ENCODE results near the gene TLE2. TPM values are rescaled to one million over a fixed set of nuclear protein-coding genes. Genes with fewer than 3 reads are reported as not detected.
A peak's percentile ranks its signal among the peaks of the same experiment; 100 is the strongest.
"Not testable (repeated sequence)": the region's sequence is repeated elsewhere in the genome, so short reads cannot be mapped to it uniquely, and the experiment has no call there.

Gene TLE2
- total RNA-seq, 6 experiments from 2014 or later, result 0.15 to 0.67 (median 0.46) TPM; not detected in 2

GRCh38 chr19:3038214-3038613, 9.1 kb upstream of the TLE2 start:
- peaks cover 33% of the 10 kb centered on the region for H3K4me1 Mint-ChIP-seq (ENCODE audit: low read depth)
- H3K36me3 Mint-ChIP-seq (ENCODE audit: low read depth), result no peaks in the 10 kb centered on the region
- no peak for TF ChIP-seq CTCF (IDR thresholded peaks at IDR 0.05)
- no peaks in the 10 kb centered on the region for H3K9me3 Mint-ChIP-seq
- H3K4me3 Mint-ChIP-seq, result no peak overlapping the region
- H3K27me3 Mint-ChIP-seq (ENCODE audit: insufficient read depth), result peaks cover 10% of the 10 kb centered on the region
- no peak overlapping the region for H3K27ac Mint-ChIP-seq
- DNase-seq, result no peak

GRCh38 chr19:3036977-3037544, 8.0 kb upstream of the TLE2 start:
- peaks cover 11% of the 10 kb centered on the region for H3K27me3 Mint-ChIP-seq (ENCODE audit: insufficient read depth)
- peak overlapping the region; percentile 96; the same call in 1 of the 2 replicates for H3K27ac Mint-ChIP-seq
- H3K36me3 Mint-ChIP-seq (ENCODE audit: low read depth), result not testable (repeated sequence)

GRCh38 chr19:3036119-3036976, 7.3 kb upstream of the TLE2 start:
- no peaks in the 10 kb centered on the region for H3K9me3 Mint-ChIP-seq
- H3K4me3 Mint-ChIP-seq, result peak overlapping the region; percentile 93
- H3K27ac Mint-ChIP-seq, result peak overlapping the region; percentile 96
- peaks cover 33% of the 10 kb centered on the region for H3K4me1 Mint-ChIP-seq (ENCODE audit: low read depth)
- TF ChIP-seq CTCF (IDR thresholded peaks at IDR 0.05), result peak; percentile 57
- DNase-seq, result peak; percentile 88
- H3K36me3 Mint-ChIP-seq (ENCODE audit: low read depth), result no peaks in the 10 kb centered on the region
- H3K27me3 Mint-ChIP-seq (ENCODE audit: insufficient read depth), result peaks cover 14% of the 10 kb centered on the region

More at GRCh38 chr19:3036977-3037544, 8.0 kb upstream of the TLE2 start:
- DNase-seq, H3K9me3 Mint-ChIP-seq: not testable (repeated sequence)
- H3K4me3 Mint-ChIP-seq, result peak overlapping the region; percentile 93
- H3K4me1 Mint-ChIP-seq (ENCODE audit: low read depth), result peaks cover 33% of the 10 kb centered on the region

GRCh38 chr19:3035542-3036118, 6.5 kb upstream of the TLE2 start:
- no peaks in the 10 kb centered on the region for H3K36me3 Mint-ChIP-seq (ENCODE audit: low read depth)

GRCh38 chr19:3034656-3035541, 5.8 kb upstream of the TLE2 start:
- H3K27me3 Mint-ChIP-seq (ENCODE audit: insufficient read depth), result peaks cover 23% of the 10 kb centered on the region
- no peaks in the 10 kb centered on the region for H3K9me3 Mint-ChIP-seq
- H3K4me3 Mint-ChIP-seq, result peak overlapping the region; percentile 93

More at GRCh38 chr19:3035542-3036118, 6.5 kb upstream of the TLE2 start:
- H3K27ac Mint-ChIP-seq, result peak overlapping the region; percentile 96
- no peak; the same call in 1 of the 2 replicates for TF ChIP-seq CTCF (IDR thresholded peaks at IDR 0.05)
- no peaks in the 10 kb centered on the region for H3K9me3 Mint-ChIP-seq
- peak; percentile 98 for DNase-seq
- peak overlapping the region; percentile 93 for H3K4me3 Mint-ChIP-seq
- peaks cover 39% of the 10 kb centered on the region for H3K4me1 Mint-ChIP-seq (ENCODE audit: low read depth)
- peaks cover 17% of the 10 kb centered on the region for H3K27me3 Mint-ChIP-seq (ENCODE audit: insufficient read depth)

More at GRCh38 chr19:3034656-3035541, 5.8 kb upstream of the TLE2 start:
- H3K36me3 Mint-ChIP-seq (ENCODE audit: low read depth), result no peaks in the 10 kb centered on the region
- peak overlapping the region; percentile 96 for H3K27ac Mint-ChIP-seq
- H3K4me1 Mint-ChIP-seq (ENCODE audit: low read depth), result peaks cover 46% of the 10 kb centered on the region
- DNase-seq, result peak; percentile 41
- no peak for TF ChIP-seq CTCF (IDR thresholded peaks at IDR 0.05)
